ENCODE measurements around the gene CAMK2G.

- TF ChIP-seq, protein P1, sequence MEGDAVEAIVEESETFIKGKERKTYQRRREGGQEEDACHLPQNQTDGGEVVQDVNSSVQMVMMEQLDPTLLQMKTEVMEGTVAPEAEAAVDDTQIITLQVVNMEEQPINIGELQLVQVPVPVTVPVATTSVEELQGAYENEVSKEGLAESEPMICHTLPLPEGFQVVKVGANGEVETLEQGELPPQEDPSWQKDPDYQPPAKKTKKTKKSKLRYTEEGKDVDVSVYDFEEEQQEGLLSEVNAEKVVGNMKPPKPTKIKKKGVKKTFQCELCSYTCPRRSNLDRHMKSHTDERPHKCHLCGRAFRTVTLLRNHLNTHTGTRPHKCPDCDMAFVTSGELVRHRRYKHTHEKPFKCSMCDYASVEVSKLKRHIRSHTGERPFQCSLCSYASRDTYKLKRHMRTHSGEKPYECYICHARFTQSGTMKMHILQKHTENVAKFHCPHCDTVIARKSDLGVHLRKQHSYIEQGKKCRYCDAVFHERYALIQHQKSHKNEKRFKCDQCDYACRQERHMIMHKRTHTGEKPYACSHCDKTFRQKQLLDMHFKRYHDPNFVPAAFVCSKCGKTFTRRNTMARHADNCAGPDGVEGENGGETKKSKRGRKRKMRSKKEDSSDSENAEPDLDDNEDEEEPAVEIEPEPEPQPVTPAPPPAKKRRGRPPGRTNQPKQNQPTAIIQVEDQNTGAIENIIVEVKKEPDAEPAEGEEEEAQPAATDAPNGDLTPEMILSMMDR (IDR thresholded peaks at IDR 0.05) = no peak
- TF ChIP-seq EP300 (IDR thresholded peaks at IDR 0.05) (no peak), POLR2A (IDR thresholded peaks at IDR 0.05) (no peak), POLR2AphosphoS5 (IDR thresholded peaks at IDR 0.05) (peak in 1 of 4 donors; percentile 13)
Measured at GRCh38 chr10:73799899-73800559, 74.3 kb downstream of the CAMK2G start.
